ENCODE measurements around the gene HOXD12.

The HOXD12 gene

DNA sequence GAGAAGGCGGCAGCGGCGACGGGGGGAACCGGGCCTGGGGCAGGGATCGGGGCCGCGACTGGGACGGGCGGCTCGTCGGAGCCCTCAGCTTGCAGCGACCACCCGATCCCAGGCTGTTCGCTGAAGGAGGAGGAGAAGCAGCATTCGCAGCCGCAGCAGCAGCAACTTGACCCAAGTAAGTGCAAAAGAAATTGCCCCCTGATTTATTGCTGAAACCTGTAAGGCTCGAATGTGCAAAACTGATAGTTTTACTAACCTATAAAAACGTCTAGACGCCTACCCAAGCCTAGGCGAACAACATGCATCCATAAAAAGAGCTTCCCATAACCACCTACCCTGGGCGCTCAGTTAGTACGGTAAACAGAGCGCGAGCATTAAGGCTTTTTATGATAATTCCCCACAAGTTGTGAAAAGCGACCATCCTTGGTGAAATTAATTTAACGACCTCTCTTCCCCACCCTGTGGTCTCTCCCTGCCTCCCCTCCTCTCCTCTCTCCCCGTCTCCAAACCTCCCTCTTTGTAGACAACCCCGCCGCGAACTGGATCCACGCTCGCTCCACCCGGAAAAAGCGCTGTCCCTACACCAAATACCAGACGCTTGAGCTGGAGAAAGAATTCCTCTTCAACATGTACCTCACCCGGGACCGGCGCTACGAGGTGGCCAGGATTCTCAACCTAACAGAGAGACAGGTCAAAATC lies 24.0 kb downstream of the HOXD12 start:
- H3K4me1 Mint-ChIP-seq: peaks cover 2% of the 10 kb centered on the region
- ATAC-seq (ENCODE audit: low read depth) (no peak), DNase-seq (ENCODE audit: low spot score in 2 of 2) (no peak)
- H3K27me3 Mint-ChIP-seq: peaks cover 36% of the 10 kb centered on the region
- no peak overlapping the region for H3K4me3 Mint-ChIP-seq
- no peaks in the 10 kb centered on the region for H3K36me3 Mint-ChIP-seq
- no peaks in the 10 kb centered on the region for H3K9me3 Mint-ChIP-seq
- no peak overlapping the region for H3K27ac Mint-ChIP-seq

DNA sequence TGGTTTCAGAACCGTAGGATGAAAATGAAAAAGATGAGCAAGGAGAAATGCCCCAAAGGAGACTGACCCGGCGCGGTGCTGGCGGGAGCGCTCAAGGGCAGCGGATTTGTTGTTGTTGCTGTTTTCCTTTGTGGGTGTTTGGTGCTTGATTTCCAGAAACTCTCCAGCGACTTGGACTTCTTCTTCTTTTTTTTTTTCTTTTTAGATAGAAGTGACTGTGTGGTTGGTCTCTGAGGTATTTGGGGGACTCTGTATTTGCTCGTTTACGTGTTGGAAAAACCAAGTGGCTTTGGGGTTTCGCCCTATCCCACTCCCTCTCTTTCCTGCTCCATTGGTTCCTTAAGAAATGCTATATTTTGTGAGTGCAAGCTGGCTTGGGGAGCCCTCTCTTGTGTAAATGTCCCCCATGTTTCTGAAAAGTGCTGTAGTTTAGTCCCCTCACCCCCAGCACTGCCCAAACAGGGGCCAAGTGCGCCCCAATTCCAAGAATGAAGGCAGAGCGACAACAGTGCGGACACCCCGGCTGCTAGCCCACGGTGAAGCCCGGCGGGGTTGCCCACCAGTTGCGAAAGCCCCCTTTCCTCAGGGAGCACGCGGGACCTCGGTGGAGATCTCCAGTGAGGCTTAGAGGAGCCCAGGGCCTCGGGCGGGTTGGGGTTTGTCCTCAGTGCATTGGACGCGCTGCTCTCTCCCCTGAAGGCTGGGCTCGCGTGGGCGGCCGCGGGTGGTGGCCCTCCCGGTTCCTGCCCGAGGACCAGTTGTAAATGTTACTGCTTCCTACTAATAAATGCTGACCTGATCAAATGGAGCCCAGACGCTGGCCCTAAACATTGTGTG lies 24.7 kb downstream of the HOXD12 start:
- ATAC-seq (ENCODE audit: low read depth): no peak
- H3K27me3 Mint-ChIP-seq: peaks cover 34% of the 10 kb centered on the region
- no peaks in the 10 kb centered on the region for H3K9me3 Mint-ChIP-seq
- H3K27ac Mint-ChIP-seq: peak overlapping the region; percentile 24
- no peaks in the 10 kb centered on the region for H3K36me3 Mint-ChIP-seq
- no peak for DNase-seq (ENCODE audit: low spot score in 2 of 2)
- no peak overlapping the region for H3K4me3 Mint-ChIP-seq
- peaks cover 2% of the 10 kb centered on the region for H3K4me1 Mint-ChIP-seq

DNA sequence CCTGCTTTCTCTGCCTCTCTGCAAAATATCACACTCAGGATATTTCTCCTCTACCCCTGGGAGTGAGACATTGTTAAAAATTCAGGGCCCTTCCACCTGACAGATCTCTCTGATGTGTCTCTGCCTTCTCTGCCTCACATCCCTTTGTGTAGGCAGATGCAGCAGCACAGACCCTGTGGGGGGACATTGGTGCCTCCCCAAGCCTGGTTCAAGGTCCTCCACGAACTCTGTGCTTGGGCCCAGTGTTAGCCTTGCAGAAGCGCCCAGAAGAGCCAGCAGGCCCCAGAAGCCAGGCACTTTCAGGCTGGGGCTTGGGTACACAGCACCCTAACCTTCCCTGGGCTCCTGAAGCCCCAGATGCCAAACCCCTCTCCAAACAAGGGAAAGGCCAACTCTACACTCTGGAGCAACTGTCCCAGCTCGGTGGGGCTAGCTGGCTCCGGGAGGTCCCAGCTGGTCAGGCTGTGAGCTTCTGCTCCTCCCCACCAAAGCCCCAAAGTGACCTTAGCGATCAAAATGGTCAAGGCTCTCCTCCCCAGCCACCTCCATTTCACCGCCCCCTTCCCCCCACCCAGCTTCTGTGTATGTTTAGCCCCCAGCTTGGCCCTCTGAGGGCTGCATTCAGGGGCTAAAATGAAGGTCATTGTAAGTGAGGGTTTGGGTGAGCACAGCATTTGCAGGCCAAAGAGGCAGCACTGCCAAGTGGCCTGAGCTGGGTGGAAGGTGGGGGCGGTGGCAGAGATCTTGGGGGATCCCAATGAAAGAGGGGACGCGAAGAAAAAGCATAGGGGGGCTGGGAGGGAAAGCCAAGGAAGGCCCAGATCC lies 25.6 kb downstream of the HOXD12 start:
- DNase-seq (ENCODE audit: low spot score in 2 of 2): no peak
- no peak for ATAC-seq (ENCODE audit: low read depth)
- H3K36me3 Mint-ChIP-seq: no peaks in the 10 kb centered on the region
- peaks cover 2% of the 10 kb centered on the region for H3K4me1 Mint-ChIP-seq
- H3K9me3 Mint-ChIP-seq: no peaks in the 10 kb centered on the region
- H3K27ac Mint-ChIP-seq: peak overlapping the region; percentile 24
- H3K27me3 Mint-ChIP-seq: peaks cover 27% of the 10 kb centered on the region
- H3K4me3 Mint-ChIP-seq: no peak overlapping the region

DNA sequence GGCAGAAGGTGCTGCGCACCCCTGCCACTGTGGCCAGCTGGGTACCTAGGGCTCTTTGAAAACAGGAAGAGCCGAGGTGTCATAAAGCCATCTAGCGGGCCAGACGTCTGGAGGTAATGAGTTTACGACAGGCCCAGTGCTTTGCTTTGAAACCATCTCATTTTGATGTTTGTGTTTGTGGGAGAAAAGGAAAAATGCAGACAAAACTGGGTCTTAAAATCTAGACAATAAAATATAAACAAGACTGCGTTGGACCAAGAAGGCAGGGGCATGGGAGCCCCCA lies 26.1 kb downstream of the HOXD12 start:
- H3K4me3 Mint-ChIP-seq: no peak overlapping the region
- no peak for ATAC-seq (ENCODE audit: low read depth)
- H3K36me3 Mint-ChIP-seq: no peaks in the 10 kb centered on the region

DNA sequence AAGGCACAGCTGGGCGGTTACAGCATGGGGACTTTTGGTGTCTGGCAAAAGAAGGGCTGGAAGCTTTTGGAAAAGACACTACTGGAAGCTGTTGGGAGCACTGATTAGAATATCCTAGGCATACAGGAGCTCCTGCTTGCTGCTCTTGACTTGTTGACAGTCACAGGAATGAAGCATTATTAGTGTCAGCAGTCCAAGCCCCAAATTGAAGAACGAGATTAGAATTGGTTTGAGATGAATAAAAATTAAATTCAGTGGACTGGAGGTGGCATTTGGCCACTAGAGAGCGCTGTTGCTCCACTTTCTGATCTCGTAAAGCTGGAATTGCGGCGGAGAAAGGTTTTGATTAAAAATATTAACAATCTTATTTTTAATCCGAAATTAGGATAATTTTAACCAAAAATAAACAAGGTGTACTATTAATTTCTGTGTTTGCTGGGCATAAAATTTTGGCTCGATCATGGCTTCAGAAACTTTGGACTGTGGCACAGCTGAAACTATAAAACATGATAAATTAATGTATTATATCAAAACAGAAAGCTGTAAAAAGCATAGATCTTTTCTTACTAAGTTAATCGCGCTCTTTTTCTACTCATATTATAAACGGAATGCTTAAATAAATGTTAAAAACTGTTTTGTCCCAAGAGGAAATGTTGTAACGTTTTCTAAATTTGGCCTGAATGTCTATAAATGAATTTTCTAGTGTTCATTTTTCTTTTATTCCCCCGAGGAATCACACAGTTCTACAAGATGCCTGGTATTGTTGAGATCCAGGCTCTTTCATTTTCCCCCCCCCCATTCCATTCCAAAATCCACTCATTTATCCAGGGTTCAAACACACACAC lies 27.6 kb downstream of the HOXD12 start:
- H3K27ac Mint-ChIP-seq: peak overlapping the region; percentile 78
- H3K4me1 Mint-ChIP-seq: peaks cover 2% of the 10 kb centered on the region
- H3K9me3 Mint-ChIP-seq: no peaks in the 10 kb centered on the region
- peaks cover 30% of the 10 kb centered on the region for H3K27me3 Mint-ChIP-seq
- H3K4me3 Mint-ChIP-seq: no peak overlapping the region
- DNase-seq (ENCODE audit: low spot score in 2 of 2) (peak; percentile 66 to 74), ATAC-seq (ENCODE audit: low read depth) (peak; percentile 37)
- H3K36me3 Mint-ChIP-seq: peaks cover 2% of the 10 kb centered on the region

More for the DNA sequence above, 26.1 kb downstream of the HOXD12 start:
- Mint-ChIP-seq H3K27ac (no peak overlapping the region), H3K27me3 (peaks cover 24% of the 10 kb centered on the region), H3K9me3 (no peaks in the 10 kb centered on the region), H3K4me1 (peaks cover 2% of the 10 kb centered on the region)
- DNase-seq (ENCODE audit: low spot score in 2 of 2): no peak

DNA sequence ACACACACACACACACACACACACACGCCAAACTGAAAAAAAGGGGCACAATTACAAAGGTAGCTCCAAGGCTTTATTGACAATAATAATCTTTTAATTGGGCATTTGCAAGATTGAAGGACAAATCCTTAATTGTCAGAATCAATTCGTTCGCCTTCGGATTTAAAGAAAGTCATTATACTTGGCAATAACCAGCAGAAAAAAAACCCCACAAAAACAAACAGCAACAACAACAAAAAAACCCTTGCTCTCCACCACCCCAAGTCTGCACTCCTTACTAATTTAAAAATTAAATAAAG lies 28.1 kb downstream of the HOXD12 start:
- Mint-ChIP-seq H3K4me1 (peaks cover 5% of the 10 kb centered on the region), H3K27me3 (peaks cover 34% of the 10 kb centered on the region), H3K27ac (peak overlapping the region; percentile 78), H3K36me3 (peaks cover 2% of the 10 kb centered on the region), H3K4me3 (no peak overlapping the region), H3K9me3 (no peaks in the 10 kb centered on the region)
- no peak for DNase-seq (ENCODE audit: low spot score in 2 of 2)
- ATAC-seq (ENCODE audit: low read depth): no peak

DNA sequence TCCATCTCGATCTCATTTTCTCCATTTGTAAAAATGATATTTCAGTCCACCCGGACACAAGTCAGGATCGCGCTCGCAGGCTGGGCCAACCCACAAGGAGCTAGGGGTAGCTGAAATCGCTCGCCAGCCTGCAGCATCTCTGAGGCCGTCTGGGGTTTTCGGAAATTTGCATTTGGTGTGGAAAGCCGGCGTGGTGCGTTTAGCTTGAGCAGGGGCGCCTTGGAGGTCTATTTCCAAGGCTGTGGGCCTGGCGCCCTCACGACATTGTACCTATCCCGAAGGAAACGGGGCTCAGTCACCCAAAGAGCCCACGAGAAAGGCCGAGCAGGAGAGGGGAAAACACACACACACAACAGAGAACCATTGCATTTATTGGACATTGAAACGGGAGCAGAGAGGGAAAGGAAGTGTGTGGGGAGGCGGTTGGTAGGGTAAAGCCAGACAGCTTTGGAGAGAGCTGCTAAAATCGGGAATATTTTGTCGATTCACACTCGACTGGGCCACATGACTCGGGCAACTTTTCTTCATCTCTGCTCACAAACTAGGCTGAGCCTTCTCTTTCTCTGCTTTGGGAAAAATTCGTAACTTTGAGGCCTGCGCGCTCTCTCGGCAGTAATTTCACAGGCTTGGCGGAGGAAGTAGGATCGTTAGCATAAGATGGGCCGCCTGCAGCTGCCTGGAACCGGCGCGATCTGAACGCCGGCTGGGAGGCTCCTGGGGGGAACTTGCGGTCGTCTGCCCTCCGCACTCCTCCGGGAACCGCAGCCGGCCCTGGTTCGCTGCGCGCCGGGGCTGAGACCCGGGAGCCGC lies 28.8 kb downstream of the HOXD12 start:
- DNase-seq (ENCODE audit: low spot score in 2 of 2) (no peak), ATAC-seq (ENCODE audit: low read depth) (no peak)
- Mint-ChIP-seq H3K9me3 (no peaks in the 10 kb centered on the region), H3K4me1 (peaks cover 5% of the 10 kb centered on the region), H3K4me3 (no peak overlapping the region), H3K27me3 (peaks cover 35% of the 10 kb centered on the region), H3K36me3 (peaks cover 2% of the 10 kb centered on the region), H3K27ac (peak overlapping the region; percentile 78)

DNA sequence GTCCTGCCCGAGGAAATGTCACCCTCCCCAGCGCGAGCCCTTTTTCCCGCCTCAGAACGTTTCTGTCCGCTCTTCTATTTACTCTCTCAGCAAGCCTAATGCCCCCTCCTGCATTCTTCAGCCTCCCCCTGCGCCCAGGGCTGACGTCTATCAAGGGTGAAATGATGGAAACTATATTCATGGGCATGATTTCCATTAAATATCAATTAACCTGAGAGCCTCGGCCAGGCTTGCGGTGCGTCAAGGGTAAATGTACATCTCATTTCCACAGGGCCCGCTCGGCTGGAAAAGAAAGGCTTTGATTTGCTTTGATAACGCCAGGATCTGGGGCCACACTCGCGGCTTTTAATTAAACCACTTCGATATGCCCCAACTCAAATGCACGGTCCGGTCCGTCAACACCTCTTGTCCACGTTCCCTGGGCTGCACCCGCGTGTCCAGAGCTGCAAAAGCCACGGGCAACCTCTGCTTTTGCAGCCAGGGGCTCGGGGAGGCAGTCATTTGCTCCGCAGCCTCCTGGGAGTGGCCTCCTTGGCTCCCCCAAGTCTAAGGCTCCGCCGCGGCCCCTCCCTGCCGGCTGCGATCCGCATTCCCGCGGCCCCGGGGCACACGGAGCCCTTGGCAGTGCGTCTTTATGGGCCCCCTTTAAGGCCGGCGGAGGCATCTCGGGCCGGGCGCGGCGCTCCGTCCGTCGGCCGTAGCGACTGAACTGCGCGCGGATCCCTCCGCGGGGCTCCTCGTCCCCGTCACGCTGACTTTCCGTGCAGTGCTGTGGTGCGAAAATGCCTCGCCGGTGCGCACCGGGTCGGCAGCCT lies 29.6 kb downstream of the HOXD12 start, which contains the start of gene HOXD8:
Gene HOXD8 (plus strand): TSS at position 724 of the 815 bp plus-strand sequence. CDS start 662 bp downstream, outside the sequence.
- H3K4me1 Mint-ChIP-seq: peaks cover 5% of the 10 kb centered on the region

DNA sequence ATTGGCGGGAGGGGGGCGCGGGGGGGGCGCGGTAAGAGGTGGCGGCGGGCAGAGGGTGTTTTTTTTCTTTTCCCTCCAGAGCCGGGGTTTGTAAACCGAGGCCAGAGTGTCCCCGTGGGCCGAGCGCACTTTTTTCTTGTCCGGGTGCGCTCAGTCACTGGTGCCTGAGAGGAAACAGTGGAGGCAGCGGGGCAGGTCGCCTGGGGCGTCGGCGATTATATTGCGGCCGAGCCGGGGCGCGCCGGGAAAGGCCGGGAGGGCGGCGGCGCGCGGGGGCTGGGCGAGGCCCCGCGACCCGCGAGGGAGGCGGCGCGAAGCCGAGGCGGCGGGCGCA lies 30.2 kb downstream of the HOXD12 start:
- ATAC-seq (ENCODE audit: low read depth) (no peak), DNase-seq (ENCODE audit: low spot score in 2 of 2) (no peak)
- H3K4me3 Mint-ChIP-seq: no peak overlapping the region
- H3K27ac Mint-ChIP-seq: no peak overlapping the region
- no peaks in the 10 kb centered on the region for H3K9me3 Mint-ChIP-seq
- peaks cover 5% of the 10 kb centered on the region for H3K4me1 Mint-ChIP-seq
- H3K36me3 Mint-ChIP-seq: peaks cover 2% of the 10 kb centered on the region
- H3K27me3 Mint-ChIP-seq: peaks cover 31% of the 10 kb centered on the region

More for the DNA sequence above, 29.6 kb downstream of the HOXD12 start, which contains the start of gene HOXD8:
- no peak within 1 kb of the TSS for H3K4me3 Mint-ChIP-seq
- H3K9me3 Mint-ChIP-seq: no peaks in the 10 kb centered on the region
- DNase-seq (ENCODE audit: low spot score in 2 of 2) (no peak), ATAC-seq (ENCODE audit: low read depth) (no peak)
- H3K27ac Mint-ChIP-seq: peak within 1 kb of the TSS; percentile 78
- H3K27me3 Mint-ChIP-seq: peaks cover 34% of the 10 kb centered on the region
- H3K36me3 Mint-ChIP-seq: peaks cover 2% of the 10 kb centered on the region

DNA sequence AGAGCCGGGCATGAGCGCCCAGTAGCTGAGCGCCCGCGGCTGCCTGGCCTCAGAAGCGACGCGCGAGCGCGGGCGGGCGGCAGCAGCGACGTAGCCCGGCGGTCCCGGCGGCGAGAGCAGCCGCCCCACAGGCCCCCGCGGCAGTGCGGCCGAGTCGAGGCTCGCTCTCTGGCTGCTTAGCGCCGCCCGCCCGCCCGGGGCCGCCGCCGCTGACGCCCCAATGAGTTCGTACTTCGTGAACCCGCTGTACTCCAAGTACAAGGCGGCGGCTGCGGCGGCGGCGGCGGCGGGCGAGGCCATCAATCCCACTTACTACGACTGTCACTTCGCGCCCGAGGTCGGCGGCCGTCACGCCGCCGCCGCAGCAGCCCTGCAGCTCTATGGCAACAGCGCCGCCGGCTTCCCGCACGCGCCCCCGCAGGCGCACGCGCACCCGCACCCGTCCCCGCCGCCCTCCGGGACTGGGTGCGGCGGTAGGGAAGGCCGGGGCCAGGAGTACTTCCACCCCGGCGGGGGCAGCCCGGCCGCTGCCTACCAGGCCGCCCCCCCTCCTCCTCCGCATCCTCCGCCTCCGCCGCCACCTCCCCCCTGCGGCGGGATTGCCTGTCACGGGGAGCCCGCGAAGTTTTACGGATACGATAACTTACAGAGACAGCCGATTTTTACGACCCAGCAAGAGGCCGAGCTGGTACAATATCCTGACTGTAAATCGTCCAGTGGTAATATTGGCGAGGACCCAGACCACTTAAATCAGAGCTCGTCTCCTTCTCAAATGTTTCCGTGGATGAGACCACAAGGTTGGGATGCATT lies 30.8 kb downstream of the HOXD12 start:
- ATAC-seq (ENCODE audit: low read depth) (no peak), DNase-seq (ENCODE audit: low spot score in 2 of 2) (no peak)
- peak overlapping the region; percentile 87 for H3K27ac Mint-ChIP-seq
- H3K9me3 Mint-ChIP-seq: no peaks in the 10 kb centered on the region
- H3K4me3 Mint-ChIP-seq: peak overlapping the region; percentile 29
- H3K36me3 Mint-ChIP-seq: peaks cover 2% of the 10 kb centered on the region
- H3K4me1 Mint-ChIP-seq: peaks cover 5% of the 10 kb centered on the region
- H3K27me3 Mint-ChIP-seq: peaks cover 29% of the 10 kb centered on the region

DNA sequence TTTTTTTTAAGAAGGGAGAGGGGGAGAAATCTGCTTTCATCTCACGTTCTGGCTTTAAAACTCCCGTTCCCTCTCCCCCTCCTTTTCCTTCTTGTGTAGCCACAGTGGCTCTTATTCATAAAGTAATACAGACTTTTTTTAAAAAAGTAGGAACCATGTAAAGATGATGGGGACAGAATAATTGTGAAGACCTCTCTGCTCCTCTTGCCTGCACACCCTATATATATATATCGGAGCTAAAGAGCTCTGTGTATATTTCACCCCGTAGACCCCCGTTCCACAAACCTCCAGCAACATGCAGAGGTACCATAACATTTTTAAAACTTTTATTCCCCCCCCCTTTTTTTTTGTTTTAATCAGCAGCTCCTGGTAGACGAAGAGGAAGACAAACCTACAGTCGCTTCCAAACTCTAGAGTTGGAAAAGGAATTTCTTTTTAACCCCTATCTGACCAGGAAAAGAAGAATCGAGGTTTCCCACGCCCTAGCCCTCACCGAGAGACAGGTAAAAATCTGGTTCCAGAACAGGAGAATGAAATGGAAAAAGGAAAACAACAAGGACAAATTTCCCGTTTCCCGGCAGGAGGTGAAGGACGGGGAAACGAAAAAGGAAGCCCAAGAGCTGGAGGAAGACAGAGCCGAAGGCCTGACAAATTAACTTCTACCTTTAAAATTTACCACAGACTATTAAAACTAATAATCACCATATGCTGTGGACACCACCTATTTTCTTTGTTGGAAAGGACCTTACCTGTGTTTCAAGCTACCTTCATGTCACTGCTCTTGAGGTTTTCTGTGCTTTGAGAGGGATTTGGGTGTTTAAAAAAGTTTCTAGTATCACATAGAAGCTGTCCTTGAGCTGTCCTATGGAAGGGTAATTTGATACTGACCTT lies 31.6 kb downstream of the HOXD12 start:
- Mint-ChIP-seq H3K36me3 (peaks cover 2% of the 10 kb centered on the region), H3K4me3 (no peak overlapping the region), H3K4me1 (peaks cover 12% of the 10 kb centered on the region), H3K9me3 (peaks cover 2% of the 10 kb centered on the region), H3K27me3 (peaks cover 34% of the 10 kb centered on the region), H3K27ac (peak overlapping the region; percentile 87)
- DNase-seq (ENCODE audit: low spot score in 2 of 2) (no peak), ATAC-seq (ENCODE audit: low read depth) (no peak)

Data from memory B cell (primary cell).